Chondrocyte (in vitro differentiated cells): ENCODE data around the gene DRC1. TPM values are rescaled to one million over a fixed set of nuclear protein-coding genes. Genes with fewer than 3 reads are reported as not detected.

Source experiments
- DNase-seq: peaks from one replicate; pipeline ENCODE4 v3.0.0; 2021; ENCODE audit warnings: mixed read lengths, low spot score
- H3K27ac Mint-ChIP-seq: one replicate; pipeline ENCODE4 v1.8.0; 2021; ENCODE audit warnings: mild to moderate bottlenecking, moderate library complexity, mixed read lengths; ENCODE audit not compliant: unreplicated experiment
- H3K27me3 Mint-ChIP-seq: 2 replicates; pipeline ENCODE4 v1.8.0; 2021; ENCODE audit warnings: low read depth, mixed read lengths
- H3K36me3 Mint-ChIP-seq: 2 replicates; pipeline ENCODE4 v1.8.0; 2021; ENCODE audit warnings: low read depth, mixed read lengths
- H3K4me1 Mint-ChIP-seq: 2 replicates; pipeline ENCODE4 v1.8.0; 2021; ENCODE audit warnings: low read depth, mild to moderate bottlenecking, mixed read lengths
- H3K4me3 Mint-ChIP-seq: one replicate; pipeline ENCODE4 v1.8.0; 2021; ENCODE audit warnings: mild to moderate bottlenecking, moderate library complexity, mixed read lengths; ENCODE audit not compliant: unreplicated experiment
- H3K9me3 Mint-ChIP-seq: 2 replicates; pipeline ENCODE4 v1.8.0; 2021; ENCODE audit warnings: low read depth, mixed read lengths
- CTCF ChIP-seq: fragments of 200-600 bp; sonication (generic); IDR thresholded peaks from 2 replicates; pipeline ENCODE4 v1.5.0; 2021; ENCODE audit warnings: antibody characterized with exemption, mild to moderate bottlenecking, moderate library complexity
- total RNA-seq: library from RNA; stranded (reverse); gene quantifications from 3 replicates; pipeline ENCODE4 v1.2.1, GENCODE V29; 2021

DRC1 gene
- total RNA-seq, 1 donor from 2014 or later, result 0.17 TPM

DNA sequence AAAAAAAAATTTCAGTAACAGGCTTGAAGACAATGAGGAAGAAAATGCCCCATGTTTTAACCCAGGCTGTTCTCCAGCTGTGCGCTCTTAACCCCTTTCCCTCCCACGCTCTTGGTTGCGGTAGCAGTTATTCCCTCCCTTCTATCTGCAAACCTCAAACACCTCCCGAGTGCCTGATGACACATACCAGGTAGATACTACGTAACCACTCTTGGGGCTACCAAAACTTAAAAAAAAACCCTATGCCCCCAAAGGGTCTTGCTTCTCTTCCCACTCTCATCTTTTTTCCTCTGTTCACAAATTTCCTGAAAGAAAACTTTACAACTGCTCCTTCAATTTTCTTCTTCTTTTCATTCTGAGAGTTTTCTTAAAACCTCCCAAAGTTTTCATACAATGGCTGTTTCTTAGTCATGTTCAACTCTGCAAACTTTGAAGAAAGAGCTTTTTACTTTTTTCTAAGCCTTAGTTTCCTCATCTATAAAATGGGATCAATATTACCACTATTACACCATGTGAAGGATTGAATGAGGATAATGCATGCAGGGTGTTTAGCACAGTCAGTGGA, 4.9 kb upstream of the DRC1 start:
- DNase-seq, result no peak
- Mint-ChIP-seq H3K9me3 (no peaks in the 10 kb centered on the region), H3K4me1 (peaks cover 20% of the 10 kb centered on the region), H3K36me3 (peaks cover 4% of the 10 kb centered on the region), H3K27me3 (no peaks in the 10 kb centered on the region), H3K4me3 (no peak overlapping the region), H3K27ac (no peak overlapping the region)
- no peak for TF ChIP-seq CTCF

- Mint-ChIP-seq H3K4me3 (no peak overlapping the region), H3K27ac (no peak overlapping the region), H3K27me3 (no peaks in the 10 kb centered on the region), H3K4me1 (peaks cover 9% of the 10 kb centered on the region), H3K9me3 (no peaks in the 10 kb centered on the region), H3K36me3 (peaks cover 4% of the 10 kb centered on the region)
- DNase-seq, result no peak
- TF ChIP-seq CTCF, result no peak
These were observed 1.8 kb upstream of the DRC1 start for GRCh38 chr2:26399771-26400376.

GRCh38 chr2:26400723-26401122, 997 bp upstream of the DRC1 start:
- DNase-seq, result no peak
- Mint-ChIP-seq H3K4me3 (no peak overlapping the region), H3K27me3 (no peaks in the 10 kb centered on the region), H3K4me1 (peaks cover 4% of the 10 kb centered on the region), H3K36me3 (peaks cover 5% of the 10 kb centered on the region), H3K9me3 (no peaks in the 10 kb centered on the region), H3K27ac (no peak overlapping the region)
- TF ChIP-seq CTCF, result no peak

- Mint-ChIP-seq H3K4me3 (no peak overlapping the region), H3K27me3 (no peaks in the 10 kb centered on the region), H3K36me3 (peaks cover 2% of the 10 kb centered on the region), H3K9me3 (no peaks in the 10 kb centered on the region), H3K27ac (no peak overlapping the region), H3K4me1 (no peaks in the 10 kb centered on the region)
- no peak for TF ChIP-seq CTCF
- no peak for DNase-seq
These were observed 5.8 kb downstream of the DRC1 start for GRCh38 chr2:26407526-26407925.

DNA sequence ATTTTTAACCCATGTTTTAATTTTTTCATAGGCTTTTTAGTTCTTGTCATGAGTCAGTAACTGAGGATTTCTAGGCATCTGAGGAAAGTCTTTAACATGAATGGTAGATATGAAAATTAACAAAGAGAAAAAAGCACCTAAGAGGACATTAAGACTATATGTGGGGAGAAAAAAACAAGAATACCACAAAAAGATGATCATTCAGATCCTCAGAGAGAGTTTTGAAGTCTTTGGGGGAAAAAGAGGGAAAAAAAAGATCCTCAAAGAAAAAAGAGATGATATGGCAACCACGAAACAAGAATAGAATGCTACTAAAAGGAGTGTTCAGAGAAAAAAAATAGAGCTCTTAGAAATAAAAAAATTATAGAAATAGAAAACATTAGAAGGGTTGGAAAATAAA, 8.1 kb downstream of the DRC1 start:
- Mint-ChIP-seq H3K4me3 (no peak overlapping the region), H3K36me3 (peaks cover 2% of the 10 kb centered on the region), H3K9me3 (no peaks in the 10 kb centered on the region), H3K27me3 (no peaks in the 10 kb centered on the region), H3K27ac (no peak overlapping the region), H3K4me1 (no peaks in the 10 kb centered on the region)
- TF ChIP-seq CTCF, result no peak
- no peak for DNase-seq
